DND-41 (cell line): ENCODE results near the gene CIRBP.

Experiments used
- ATAC-seq: fragments of 200-7000 bp; cut with Tn5 transposase; 3 replicates; pipeline ENCODE4 v1.9.1; 2021; ENCODE audit warnings: low read depth; ENCODE audit not compliant: insufficient read depth
- DNase-seq: peaks from one replicate; pipeline ENCODE4 v3.0.0-alpha.2; 2020
- H2AFZ ChIP-seq: 2 replicates; pipeline ENCODE4 v1.6.0; 2012; ENCODE audit warnings: low read depth, low read length
- H3K27ac ChIP-seq: 2 replicates; pipeline ENCODE4 v1.5.1; 2012; ENCODE audit warnings: low read length, inconsistent platforms
- H3K27me3 ChIP-seq: fragments of 200-600 bp; sonication (generic); 2 replicates; pipeline ENCODE4 v1.6.0; 2012; ENCODE audit warnings: low read length, mild to moderate bottlenecking, inconsistent platforms; ENCODE audit not compliant: insufficient read depth, poor library complexity
- H3K36me3 ChIP-seq: 2 replicates; pipeline ENCODE4 v1.5.1; 2012; ENCODE audit warnings: low read length, inconsistent platforms; ENCODE audit not compliant: insufficient read depth
- H3K4me1 ChIP-seq: 2 replicates; pipeline ENCODE4 v1.5.1; 2012; ENCODE audit warnings: mild to moderate bottlenecking, low read length; ENCODE audit not compliant: insufficient read depth
- H3K4me2 ChIP-seq: 2 replicates; pipeline ENCODE4 v1.6.0; 2012; ENCODE audit warnings: mild to moderate bottlenecking, moderate library complexity, low read length, inconsistent platforms; ENCODE audit not compliant: insufficient read depth
- H3K4me3 ChIP-seq, 2 experiments: fragments of 200-600 bp in 1 of 2; shearing (Covaris generic) in 1 of 2; 2 replicates each; pipeline ENCODE4 v1.5.1; 2012 to 2016; ENCODE audit warnings: inconsistent platforms in 2 of 2, low read length in 2 of 2, mild to moderate bottlenecking in 2 of 2, low read depth in 1 of 2, moderate library complexity in 1 of 2
- H3K79me2 ChIP-seq: 2 replicates; pipeline ENCODE4 v1.6.0; 2012; ENCODE audit warnings: low read length, inconsistent platforms; ENCODE audit not compliant: insufficient read depth
- H3K9ac ChIP-seq: 2 replicates; pipeline ENCODE4 v1.6.0; 2012; ENCODE audit warnings: low read depth, mild to moderate bottlenecking, inconsistent platforms, low read length, moderate library complexity
- H3K9me3 ChIP-seq: 2 replicates; pipeline ENCODE4 v1.5.1; 2012; ENCODE audit warnings: low read length, moderate library complexity, mild to moderate bottlenecking, inconsistent platforms; ENCODE audit not compliant: insufficient read depth, severe bottlenecking
- H4K20me1 ChIP-seq: 2 replicates; pipeline ENCODE4 v1.6.0; 2012; ENCODE audit warnings: low read length; ENCODE audit not compliant: insufficient read depth
- EZH2 ChIP-seq: IDR thresholded peaks from 3 replicates; pipeline ENCODE4 v1.6.1; 2012; ENCODE audit warnings: borderline replicate concordance, low read depth, mild to moderate bottlenecking, moderate library complexity, low read length, inconsistent platforms; ENCODE audit not compliant: severe bottlenecking
- TF ChIP-seq, protein P1 (sequence below): IDR thresholded peaks from 2 replicates; pipeline ENCODE4 v1.5.1; 2012; ENCODE audit warnings: borderline replicate concordance, low read length, moderate library complexity, mild to moderate bottlenecking; ENCODE audit not compliant: poor library complexity, severe bottlenecking; ENCODE audit errors: extremely low read depth

Gene CIRBP

GRCh38 chr19:1290703-1291651 is 21.8 kb downstream of the CIRBP start:
- H3K79me2 ChIP-seq = no peaks in the 10 kb centered on the region
- H3K9me3 ChIP-seq = no peaks in the 10 kb centered on the region
- no peak for ATAC-seq
- no peak for DNase-seq
- peaks cover 3% of the 10 kb centered on the region; the same call in 1 of the 2 replicates for H4K20me1 ChIP-seq
- H3K27me3 ChIP-seq = no peaks in the 10 kb centered on the region
- H3K27ac ChIP-seq = no peak overlapping the region
- TF ChIP-seq EZH2 = no peak
- TF ChIP-seq, protein P1, sequence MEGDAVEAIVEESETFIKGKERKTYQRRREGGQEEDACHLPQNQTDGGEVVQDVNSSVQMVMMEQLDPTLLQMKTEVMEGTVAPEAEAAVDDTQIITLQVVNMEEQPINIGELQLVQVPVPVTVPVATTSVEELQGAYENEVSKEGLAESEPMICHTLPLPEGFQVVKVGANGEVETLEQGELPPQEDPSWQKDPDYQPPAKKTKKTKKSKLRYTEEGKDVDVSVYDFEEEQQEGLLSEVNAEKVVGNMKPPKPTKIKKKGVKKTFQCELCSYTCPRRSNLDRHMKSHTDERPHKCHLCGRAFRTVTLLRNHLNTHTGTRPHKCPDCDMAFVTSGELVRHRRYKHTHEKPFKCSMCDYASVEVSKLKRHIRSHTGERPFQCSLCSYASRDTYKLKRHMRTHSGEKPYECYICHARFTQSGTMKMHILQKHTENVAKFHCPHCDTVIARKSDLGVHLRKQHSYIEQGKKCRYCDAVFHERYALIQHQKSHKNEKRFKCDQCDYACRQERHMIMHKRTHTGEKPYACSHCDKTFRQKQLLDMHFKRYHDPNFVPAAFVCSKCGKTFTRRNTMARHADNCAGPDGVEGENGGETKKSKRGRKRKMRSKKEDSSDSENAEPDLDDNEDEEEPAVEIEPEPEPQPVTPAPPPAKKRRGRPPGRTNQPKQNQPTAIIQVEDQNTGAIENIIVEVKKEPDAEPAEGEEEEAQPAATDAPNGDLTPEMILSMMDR = no peak
- H3K4me3 ChIP-seq = no peak overlapping the region
- H3K4me2 ChIP-seq = no peak overlapping the region
- no peak overlapping the region for H3K9ac ChIP-seq
- no peaks in the 10 kb centered on the region for H3K36me3 ChIP-seq
- H2AFZ ChIP-seq = no peak overlapping the region
- H3K4me1 ChIP-seq = no peaks in the 10 kb centered on the region

DNA sequence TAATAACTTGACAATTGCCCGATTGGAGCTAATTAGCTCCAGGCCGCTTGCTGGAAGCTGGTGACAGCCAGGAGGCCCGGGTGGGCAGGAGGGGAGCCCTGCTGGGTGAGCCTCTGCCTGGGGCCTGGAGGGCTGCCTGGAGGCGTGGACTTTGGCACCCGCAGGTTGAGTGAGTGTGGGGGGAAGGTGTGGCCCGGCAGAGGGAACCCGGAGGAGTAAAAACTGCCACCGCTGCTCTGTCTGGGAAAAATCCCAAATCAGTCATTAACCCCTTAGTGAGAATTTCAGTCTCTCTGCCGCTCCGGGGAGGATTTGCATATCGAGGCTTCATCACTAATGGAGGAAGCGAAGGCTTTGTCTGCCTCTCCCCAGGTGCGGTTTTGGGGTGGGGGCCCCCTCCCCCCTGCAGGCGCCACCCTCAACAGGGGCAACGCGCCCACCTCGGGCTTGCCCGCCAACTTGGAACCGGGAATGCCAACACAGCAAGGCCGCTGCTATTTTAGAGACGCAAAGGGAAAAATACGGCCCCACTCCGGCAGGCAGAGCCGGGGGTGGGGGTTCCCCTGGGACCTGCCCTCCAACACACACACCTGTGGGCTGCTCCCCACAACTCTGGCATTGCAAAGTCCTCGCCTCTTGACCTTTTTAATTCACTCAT is 22.8 kb downstream of the CIRBP start:
- no peaks in the 10 kb centered on the region for H3K36me3 ChIP-seq
- H3K4me2 ChIP-seq = no peak overlapping the region
- no peak overlapping the region for H2AFZ ChIP-seq
- no peak overlapping the region for H3K9ac ChIP-seq
- no peak for ATAC-seq
- no peak overlapping the region for H3K27ac ChIP-seq
- H4K20me1 ChIP-seq = peaks cover 3% of the 10 kb centered on the region; the same call in 1 of the 2 replicates
- TF ChIP-seq, protein P1 = no peak
- no peak for TF ChIP-seq EZH2
- no peak for DNase-seq
- no peaks in the 10 kb centered on the region for H3K27me3 ChIP-seq
- no peaks in the 10 kb centered on the region for H3K9me3 ChIP-seq
- no peak overlapping the region for H3K4me3 ChIP-seq
- H3K4me1 ChIP-seq = no peaks in the 10 kb centered on the region
- no peaks in the 10 kb centered on the region for H3K79me2 ChIP-seq

DNA sequence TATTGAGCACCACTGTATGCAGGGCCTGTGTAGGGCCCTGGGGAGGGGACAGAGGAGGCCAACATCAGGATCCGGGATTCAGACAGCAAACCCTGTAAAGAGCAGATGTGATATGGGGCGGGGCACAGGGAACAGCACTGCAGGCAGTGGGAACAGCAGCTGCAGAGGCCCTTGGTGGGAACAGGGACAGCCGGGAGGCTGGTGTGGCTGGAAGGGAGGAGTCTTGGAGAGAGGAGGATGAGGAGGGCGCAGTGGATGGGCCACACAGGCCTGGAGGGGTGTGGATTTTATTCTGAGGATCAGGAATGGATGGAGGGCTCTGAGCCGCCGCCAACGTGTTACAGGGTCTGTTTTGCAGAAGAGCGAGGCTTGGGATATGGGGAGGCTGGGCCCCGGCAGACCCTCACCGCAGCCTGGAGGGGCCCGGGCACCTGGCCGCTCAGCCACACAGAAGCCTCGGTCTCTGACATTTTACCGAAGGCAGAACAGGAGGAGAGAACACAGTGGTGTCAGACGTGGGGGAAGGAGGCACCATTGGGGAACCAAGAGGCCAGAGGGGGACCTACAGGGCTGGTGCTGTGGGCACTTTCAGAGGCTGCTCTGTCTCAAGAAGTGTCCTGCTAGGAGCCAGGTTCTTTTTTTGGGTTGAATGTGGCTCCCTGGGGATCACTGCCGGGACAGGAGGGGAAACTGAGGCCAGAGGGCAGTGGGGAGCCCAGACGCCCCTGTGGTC is 23.5 kb downstream of the CIRBP start:
- Histone ChIP-seq H3K27ac (no peak overlapping the region), H3K4me2 (no peak overlapping the region), H3K9ac (no peak overlapping the region), H3K4me1 (no peaks in the 10 kb centered on the region), H4K20me1 (peaks cover 3% of the 10 kb centered on the region; the same call in 1 of the 2 replicates), H2AFZ (no peak overlapping the region), H3K27me3 (no peaks in the 10 kb centered on the region), H3K79me2 (no peaks in the 10 kb centered on the region), H3K4me3 (no peak overlapping the region), H3K36me3 (no peaks in the 10 kb centered on the region), H3K9me3 (no peaks in the 10 kb centered on the region)
- DNase-seq = no peak
- ATAC-seq = no peak
- no peak for TF ChIP-seq EZH2
- TF ChIP-seq, protein P1 = no peak
